Measurements from ENCODE around the gene CCDC86. TPM values are rescaled to one million over a fixed set of nuclear protein-coding genes. Genes with fewer than 3 reads are reported as not detected.
"Not testable (repeated sequence)": the region's sequence is repeated elsewhere in the genome, so short reads cannot be mapped to it uniquely, and the experiment has no call there.

The CCDC86 gene
- total RNA-seq, 4 donors from 2014 or later = 19.2 to 43.8 (median 21.8) TPM

GRCh38 chr11:60813324-60813723, 28.6 kb upstream of the CCDC86 start:
- intact Hi-C loops (cut with DNase I; ENCODE audit: low total_unique reads) = no loop called here
- 84 to 92% methylated on average over 1 of the region's 1 CpG for WGBS, 2 donors
- no peak overlapping the region for H3K4me3 ChIP-seq (ENCODE audit: low read depth, poor library complexity, severe bottlenecking)
- DNase-seq (ENCODE audit: low spot score in 2 of 2) = no peak
- TF ChIP-seq CTCF (IDR thresholded peaks at IDR 0.05) (no peak), POLR2A (IDR thresholded peaks at IDR 0.05) (no peak)

GRCh38 chr11:60814112-60814511, 27.8 kb upstream of the CCDC86 start:
- 83 to 90% methylated on average over 2 of the region's 2 CpGs for WGBS, 2 donors
- DNase-seq (ENCODE audit: low spot score in 2 of 2) = no peak
- intact Hi-C loops (cut with DNase I; ENCODE audit: low total_unique reads) = no loop called here
- H3K4me3 ChIP-seq (ENCODE audit: low read depth, poor library complexity, severe bottlenecking) = no peak overlapping the region
- TF ChIP-seq POLR2A (IDR thresholded peaks at IDR 0.05) (no peak), CTCF (IDR thresholded peaks at IDR 0.05) (no peak)

- 94% methylated on average over 2 of the region's 2 CpGs for WGBS, 2 donors
- no peak for DNase-seq (ENCODE audit: low spot score in 2 of 2)
- no peak overlapping the region for H3K4me3 ChIP-seq (ENCODE audit: low read depth, poor library complexity, severe bottlenecking)
- TF ChIP-seq POLR2A (IDR thresholded peaks at IDR 0.05) (no peak), CTCF (IDR thresholded peaks at IDR 0.05) (no peak)
- intact Hi-C loops (cut with DNase I; ENCODE audit: low total_unique reads) = no loop called here
These were observed 25.2 kb upstream of the CCDC86 start for GRCh38 chr11:60816590-60817157.

GRCh38 chr11:60818057-60818456, 23.9 kb upstream of the CCDC86 start:
- intact Hi-C loops (cut with DNase I; ENCODE audit: low total_unique reads) = no loop called here
- WGBS, 2 donors = 74 to 76% methylated on average over 4 of the region's 4 CpGs
- no peak overlapping the region for H3K4me3 ChIP-seq (ENCODE audit: low read depth, poor library complexity, severe bottlenecking)
- no peak for DNase-seq (ENCODE audit: low spot score in 2 of 2)
- no peak for TF ChIP-seq CTCF (IDR thresholded peaks at IDR 0.05)

GRCh38 chr11:60821827-60822599, 19.9 kb upstream of the CCDC86 start:
- TF ChIP-seq POLR2A (IDR thresholded peaks at IDR 0.05) (no peak), CTCF (IDR thresholded peaks at IDR 0.05) (no peak)
- intact Hi-C loops (cut with DNase I; ENCODE audit: low total_unique reads) = loop anchor here (10.0 kb wide), 1 partner anchor 363 kb away; no protein-coding TSS in a partner anchor
- DNase-seq (ENCODE audit: low spot score in 2 of 2) = no peak
- 45 to 66% methylated on average over 10 to 14 of the region's 15 CpGs for WGBS, 2 donors
- H3K4me3 ChIP-seq (ENCODE audit: low read depth, poor library complexity, severe bottlenecking) = no peak overlapping the region

GRCh38 chr11:60823745-60824306, 18.1 kb upstream of the CCDC86 start:
- intact Hi-C loops (cut with DNase I; ENCODE audit: low total_unique reads) = loop anchor here (10.0 kb wide), 1 partner anchor 361 kb away; no protein-coding TSS in a partner anchor
- DNase-seq (ENCODE audit: low spot score in 2 of 2); H3K4me3 ChIP-seq (ENCODE audit: low read depth, poor library complexity, severe bottlenecking): not testable (repeated sequence)
- 95% methylated on average over 5 of the region's 5 CpGs for WGBS, 2 donors
